ENCODE results near the gene ARHGAP18. TPM values are rescaled to one million over a fixed set of nuclear protein-coding genes. Genes with fewer than 3 reads are reported as not detected.

ARHGAP18 gene
- total RNA-seq, 2 donors from 2014 or later = 7.1 to 11.2 TPM

GRCh38 chr6:129546702-129547101 is 163.3 kb downstream of the ARHGAP18 start:
- no peaks in the 10 kb centered on the region for H3K9me3 ChIP-seq
- no peaks in the 10 kb centered on the region for H3K27me3 ChIP-seq
- no peaks in the 10 kb centered on the region for H3K36me3 ChIP-seq
- no peak overlapping the region for H3K27ac ChIP-seq
- no peak for TF ChIP-seq CTCF (IDR thresholded peaks at IDR 0.05)
- DNase-seq (ENCODE audit: low spot score) = no peak
- no peak overlapping the region for H3K4me3 ChIP-seq
- H3K4me1 ChIP-seq = no peaks in the 10 kb centered on the region

GRCh38 chr6:129544892-129545612 is 164.9 kb downstream of the ARHGAP18 start:
- no peaks in the 10 kb centered on the region for H3K9me3 ChIP-seq
- H3K4me3 ChIP-seq = no peak overlapping the region
- H3K27ac ChIP-seq = no peak overlapping the region
- no peaks in the 10 kb centered on the region for H3K4me1 ChIP-seq
- H3K36me3 ChIP-seq = no peaks in the 10 kb centered on the region
- no peak for TF ChIP-seq CTCF (IDR thresholded peaks at IDR 0.05)
- DNase-seq (ENCODE audit: low spot score) = no peak
- no peaks in the 10 kb centered on the region for H3K27me3 ChIP-seq

- Histone ChIP-seq H3K9me3 (no peaks in the 10 kb centered on the region), H3K27ac (no peak overlapping the region), H3K4me1 (no peaks in the 10 kb centered on the region), H3K4me3 (no peak overlapping the region), H3K36me3 (no peaks in the 10 kb centered on the region), H3K27me3 (no peaks in the 10 kb centered on the region)
- DNase-seq (ENCODE audit: low spot score) = no peak
- no peak for TF ChIP-seq CTCF (IDR thresholded peaks at IDR 0.05)
Observed at GRCh38 chr6:129543981-129544380, 166.0 kb downstream of the ARHGAP18 start.

- no peak for DNase-seq (ENCODE audit: low spot score)
- Histone ChIP-seq H3K36me3 (no peaks in the 10 kb centered on the region), H3K4me3 (no peak overlapping the region), H3K9me3 (no peaks in the 10 kb centered on the region), H3K27me3 (no peaks in the 10 kb centered on the region), H3K4me1 (no peaks in the 10 kb centered on the region), H3K27ac (no peak overlapping the region)
- TF ChIP-seq CTCF (IDR thresholded peaks at IDR 0.05) = no peak
Observed at GRCh38 chr6:129542705-129543104, 167.3 kb downstream of the ARHGAP18 start.

- H3K4me3 ChIP-seq = no peak overlapping the region
- H3K4me1 ChIP-seq = no peaks in the 10 kb centered on the region
- no peak overlapping the region for H3K27ac ChIP-seq
- no peak for DNase-seq (ENCODE audit: low spot score)
- TF ChIP-seq CTCF (IDR thresholded peaks at IDR 0.05) = no peak
- H3K36me3 ChIP-seq = no peaks in the 10 kb centered on the region
- no peaks in the 10 kb centered on the region for H3K9me3 ChIP-seq
- H3K27me3 ChIP-seq = no peaks in the 10 kb centered on the region
Observed at GRCh38 chr6:129539032-129539431, 170.9 kb downstream of the ARHGAP18 start.

- H3K4me3 ChIP-seq = no peak overlapping the region
- H3K27me3 ChIP-seq = no peaks in the 10 kb centered on the region
- no peaks in the 10 kb centered on the region for H3K36me3 ChIP-seq
- no peaks in the 10 kb centered on the region for H3K9me3 ChIP-seq
- H3K4me1 ChIP-seq = no peaks in the 10 kb centered on the region
- no peak overlapping the region for H3K27ac ChIP-seq
- no peak for TF ChIP-seq CTCF (IDR thresholded peaks at IDR 0.05)
- no peak for DNase-seq (ENCODE audit: low spot score)
Observed at GRCh38 chr6:129536271-129536670, 173.7 kb downstream of the ARHGAP18 start.

Data from right atrium auricular region (tissue), 2 donors.